Fibroblast of mammary gland (primary cell): ENCODE measurements around the gene FBLN1.
A peak's percentile ranks its signal among the peaks of the same experiment; 100 is the strongest.

ENCODE experiments used
- DNase-seq: peaks from one replicate; pipeline ENCODE4 v3.0.0-alpha.2; 2010; ENCODE audit warnings: low read depth
- H3K4me3 ChIP-seq: 2 replicates; pipeline ENCODE4 v1.5.1; 2011; ENCODE audit warnings: low read depth, mild to moderate bottlenecking, low read length, moderate library complexity; ENCODE audit not compliant: control insufficient read depth
- TF ChIP-seq, protein P1 (sequence below): conservative IDR thresholded peaks from 2 replicates; pipeline ENCODE4 v1.5.1; 2011; ENCODE audit warnings: low read depth, low read length, inconsistent platforms; ENCODE audit not compliant: control insufficient read depth, insufficient read depth

FBLN1 gene

DNA sequence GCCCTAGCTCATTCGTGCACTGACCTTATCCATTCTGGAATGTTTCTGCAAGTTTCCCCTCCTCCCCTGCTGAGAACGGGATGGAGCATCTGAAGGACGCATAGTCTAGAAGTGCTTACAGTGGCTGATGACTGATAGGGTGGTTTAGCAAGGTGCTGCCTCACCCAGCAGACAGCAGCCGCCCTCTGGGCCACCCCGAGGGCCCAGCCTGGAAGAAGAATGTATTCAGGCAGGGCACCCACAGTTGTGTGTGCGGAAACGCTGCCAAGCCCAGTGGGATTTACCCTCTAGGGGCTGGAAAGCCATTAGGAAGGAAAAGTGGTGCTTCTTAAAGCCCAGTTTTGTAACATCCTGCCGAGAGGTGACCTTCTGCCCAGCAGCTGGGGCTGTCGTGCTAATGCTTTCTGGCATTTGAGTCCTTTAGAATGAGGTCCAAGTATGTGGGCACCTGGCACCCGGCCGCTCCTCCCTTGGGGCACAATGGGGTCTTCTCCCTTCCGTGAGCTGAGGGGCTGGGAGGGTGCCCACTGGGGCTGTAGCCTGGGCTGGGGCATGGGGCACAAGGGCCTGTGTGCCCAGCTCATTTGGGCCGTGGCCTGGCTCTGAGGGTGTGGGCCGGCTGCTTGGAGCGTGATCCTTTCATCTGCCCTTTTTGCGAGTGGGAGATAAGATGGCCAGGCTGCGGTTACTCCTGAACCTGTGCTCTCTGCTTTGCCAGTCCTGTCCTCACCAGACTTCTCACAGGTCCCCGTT is 14.4 kb downstream of the FBLN1 start:
- TF ChIP-seq, protein P1, sequence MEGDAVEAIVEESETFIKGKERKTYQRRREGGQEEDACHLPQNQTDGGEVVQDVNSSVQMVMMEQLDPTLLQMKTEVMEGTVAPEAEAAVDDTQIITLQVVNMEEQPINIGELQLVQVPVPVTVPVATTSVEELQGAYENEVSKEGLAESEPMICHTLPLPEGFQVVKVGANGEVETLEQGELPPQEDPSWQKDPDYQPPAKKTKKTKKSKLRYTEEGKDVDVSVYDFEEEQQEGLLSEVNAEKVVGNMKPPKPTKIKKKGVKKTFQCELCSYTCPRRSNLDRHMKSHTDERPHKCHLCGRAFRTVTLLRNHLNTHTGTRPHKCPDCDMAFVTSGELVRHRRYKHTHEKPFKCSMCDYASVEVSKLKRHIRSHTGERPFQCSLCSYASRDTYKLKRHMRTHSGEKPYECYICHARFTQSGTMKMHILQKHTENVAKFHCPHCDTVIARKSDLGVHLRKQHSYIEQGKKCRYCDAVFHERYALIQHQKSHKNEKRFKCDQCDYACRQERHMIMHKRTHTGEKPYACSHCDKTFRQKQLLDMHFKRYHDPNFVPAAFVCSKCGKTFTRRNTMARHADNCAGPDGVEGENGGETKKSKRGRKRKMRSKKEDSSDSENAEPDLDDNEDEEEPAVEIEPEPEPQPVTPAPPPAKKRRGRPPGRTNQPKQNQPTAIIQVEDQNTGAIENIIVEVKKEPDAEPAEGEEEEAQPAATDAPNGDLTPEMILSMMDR: no peak
- peak; percentile 68 for DNase-seq

DNA sequence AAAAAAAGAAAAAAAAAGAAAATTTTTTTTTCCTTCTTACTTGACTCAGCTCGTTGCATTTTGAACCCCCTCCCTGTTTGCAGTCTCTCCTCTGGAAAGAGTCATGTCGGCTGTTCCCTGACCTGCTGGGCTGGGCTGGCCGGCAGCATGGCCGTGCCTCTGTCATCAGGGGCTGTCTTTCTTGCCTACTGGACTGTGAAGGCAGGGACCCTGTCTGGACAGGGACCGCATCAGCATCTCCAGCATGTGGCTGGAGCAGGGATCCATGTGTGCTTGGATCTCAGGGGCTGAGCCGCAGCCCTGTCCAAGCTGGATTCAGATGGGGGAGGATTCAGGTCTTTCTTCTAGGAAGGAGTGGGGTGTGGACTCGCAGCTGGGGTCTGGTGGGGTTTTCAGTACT is 15.5 kb downstream of the FBLN1 start:
- H3K4me3 ChIP-seq: no peak overlapping the region
- TF ChIP-seq, protein P1: no peak
- no peak for DNase-seq

More for the DNA sequence above, 14.4 kb downstream of the FBLN1 start:
- no peak overlapping the region for H3K4me3 ChIP-seq

DNA sequence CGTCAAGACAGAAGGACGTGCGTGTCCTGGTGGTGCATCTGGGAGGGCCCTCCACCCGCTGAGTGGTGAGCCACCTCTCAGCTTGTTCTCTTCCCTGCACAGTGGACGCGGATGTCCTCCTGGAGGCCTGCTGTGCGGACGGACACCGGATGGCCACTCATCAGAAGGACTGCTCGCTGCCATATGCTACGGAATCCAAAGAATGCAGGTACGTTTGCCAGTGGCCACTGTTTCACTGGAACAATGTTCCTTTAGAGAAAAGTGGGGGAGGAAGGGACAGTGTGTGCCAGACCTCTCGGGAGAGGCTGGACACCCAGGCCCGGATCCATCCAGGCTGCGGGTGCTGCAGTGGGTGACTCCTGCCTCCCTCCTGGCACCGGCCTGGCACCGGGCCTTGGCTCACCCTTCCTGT is 15.9 kb downstream of the FBLN1 start:
- no peak for DNase-seq
- no peak overlapping the region for H3K4me3 ChIP-seq
- TF ChIP-seq, protein P1: no peak

DNA sequence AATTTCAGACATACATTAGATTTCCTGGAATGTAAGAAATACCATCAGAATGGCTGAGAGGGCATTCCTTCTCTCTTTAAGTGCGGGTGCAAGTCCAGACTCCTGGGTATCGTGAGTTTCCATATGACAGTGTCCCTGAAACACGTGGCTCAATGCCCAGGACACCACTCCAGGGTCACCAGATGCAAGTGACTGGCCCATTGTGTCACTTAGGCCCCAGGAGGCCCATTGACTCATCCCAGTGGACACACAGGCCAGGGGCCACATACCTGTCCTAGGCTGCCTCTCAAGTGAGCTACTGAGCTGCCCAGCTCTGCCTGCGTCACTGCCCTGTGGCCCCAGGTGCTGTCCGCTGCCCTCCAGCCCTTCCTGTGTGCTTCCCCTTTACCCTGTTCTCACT is 18.5 kb downstream of the FBLN1 start:
- H3K4me3 ChIP-seq: no peak overlapping the region
- DNase-seq: no peak
- TF ChIP-seq, protein P1: no peak

DNA sequence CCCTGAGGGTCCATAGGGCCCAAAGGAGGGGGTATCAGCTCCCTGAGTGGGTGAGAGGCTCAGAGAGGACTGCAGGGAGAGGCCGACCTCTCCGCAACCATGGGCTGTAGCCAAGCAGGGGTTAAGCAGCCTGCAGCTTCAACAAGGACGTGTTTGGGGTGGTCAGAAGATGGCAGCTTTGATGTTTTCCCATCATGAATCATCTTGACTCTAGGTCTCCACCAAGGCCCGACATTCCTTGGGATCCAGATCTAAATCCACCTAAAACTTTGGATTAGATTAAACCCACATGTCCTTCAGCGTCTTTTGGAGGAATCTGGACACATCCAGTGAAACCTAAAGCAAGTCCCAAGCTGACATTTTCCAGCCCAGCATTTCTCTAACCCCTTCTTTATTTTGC is 19.8 kb downstream of the FBLN1 start:
- no peak for DNase-seq
- no peak overlapping the region for H3K4me3 ChIP-seq
- TF ChIP-seq, protein P1: no peak

DNA sequence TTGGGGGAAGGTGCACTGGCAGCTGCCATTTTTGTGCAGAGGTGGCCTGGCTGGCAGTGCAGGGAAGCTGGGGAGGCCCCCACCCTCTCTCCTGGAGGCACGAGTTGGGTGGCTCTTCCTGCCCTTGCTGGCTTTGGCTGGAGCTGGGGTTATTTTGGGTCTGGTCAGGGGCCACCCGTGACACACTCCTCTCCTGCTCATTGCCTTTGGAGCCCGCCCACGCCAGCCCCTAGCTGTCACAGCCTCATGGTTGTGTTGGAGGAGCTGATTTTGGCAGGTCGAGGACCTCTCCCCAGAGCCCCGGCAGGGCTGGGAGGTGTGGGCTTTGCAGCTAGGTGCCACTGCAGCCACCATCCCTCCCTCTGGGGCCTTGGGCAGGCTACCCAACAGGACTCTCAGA is 21.5 kb downstream of the FBLN1 start:
- DNase-seq: no peak
- no peak overlapping the region for H3K4me3 ChIP-seq
- TF ChIP-seq, protein P1: no peak

DNA sequence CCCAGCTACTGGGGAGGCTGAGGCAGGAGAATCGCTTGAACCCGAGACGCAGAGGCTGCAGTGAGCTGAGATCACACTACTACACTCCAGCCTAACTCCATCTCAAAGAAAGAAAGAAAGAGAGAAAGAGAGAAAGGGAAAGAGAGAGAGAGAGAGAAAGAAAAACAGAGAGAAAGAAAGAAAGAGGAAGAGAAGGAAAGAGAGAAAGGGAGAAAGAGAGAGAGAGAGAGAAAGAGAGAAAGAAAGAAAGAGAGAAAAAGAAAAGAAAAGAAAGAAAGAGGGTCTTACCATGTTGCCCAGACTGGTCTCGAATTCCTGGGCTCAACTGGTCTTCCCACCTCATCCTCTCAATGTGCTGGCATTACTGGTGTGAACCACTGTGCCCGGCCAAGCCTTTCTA is 22.3 kb downstream of the FBLN1 start:
- TF ChIP-seq, protein P1: no peak
- H3K4me3 ChIP-seq: no peak overlapping the region
- DNase-seq: no peak
